ENCODE data around the gene CBR1. TPM values are rescaled to one million over a fixed set of nuclear protein-coding genes. Genes with fewer than 3 reads are reported as not detected.
A peak's percentile ranks its signal among the peaks of the same experiment; 100 is the strongest.

The CBR1 gene
- total and polyA plus RNA-seq, 4 donors: 36.1 to 158 (median 74.4) TPM

DNA sequence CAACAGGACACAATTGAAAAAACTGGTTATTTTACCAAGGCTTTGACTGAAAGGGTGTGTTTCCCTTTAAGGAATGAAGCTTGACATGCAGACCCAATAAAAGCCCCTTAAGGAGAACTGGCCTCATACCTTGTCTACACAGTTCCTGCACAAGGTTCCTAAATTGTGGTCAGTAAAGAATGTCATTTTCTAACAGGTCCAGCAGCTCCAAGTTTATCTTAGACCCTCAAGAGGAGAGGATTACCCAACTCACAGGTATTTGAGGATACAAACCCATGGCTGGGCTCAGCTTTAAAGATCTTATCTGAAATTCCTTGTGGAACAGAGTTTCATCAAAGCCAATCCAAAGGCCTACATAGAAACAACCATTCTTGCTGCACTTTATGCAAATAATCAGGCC is 33.6 kb downstream of the CBR1 start:
- H3K36me3 ChIP-seq (ENCODE audit: control insufficient read depth in 4 of 4, insufficient read depth in 4 of 4, low read length in 4 of 4): no peaks in the 10 kb centered on the region
- TF ChIP-seq CTCF (IDR thresholded peaks at IDR 0.05; ENCODE audit: control extremely low read depth, extremely low read depth): no peak
- H3K9ac ChIP-seq (ENCODE audit: insufficient read depth in 1 of 2, low read length in 2 of 2): no peak overlapping the region
- no peaks in the 10 kb centered on the region for H3K9me3 ChIP-seq (ENCODE audit: control insufficient read depth in 4 of 4, insufficient read depth in 3 of 4, low read length in 3 of 4)
- ATAC-seq (ENCODE audit: insufficient read depth, low FRiP score) (no peak), DNase-seq (no peak)
- peaks cover 0 to 14% (median 4%) of the 10 kb centered on the region in 3 donors for H3K27me3 ChIP-seq (ENCODE audit: control insufficient read depth in 3 of 3, insufficient read depth in 3 of 3, low read length in 2 of 3)
- H3K4me3 ChIP-seq: no peak overlapping the region
- H3K4me1 ChIP-seq (ENCODE audit: control insufficient read depth in 5 of 5, insufficient read depth in 5 of 5, low read length in 5 of 5): peaks cover 0 to 13% (median 5%) of the 10 kb centered on the region in 5 donors
- H3K27ac ChIP-seq (ENCODE audit: low read depth in 1 of 2, low read length in 1 of 2): no peak overlapping the region

DNA sequence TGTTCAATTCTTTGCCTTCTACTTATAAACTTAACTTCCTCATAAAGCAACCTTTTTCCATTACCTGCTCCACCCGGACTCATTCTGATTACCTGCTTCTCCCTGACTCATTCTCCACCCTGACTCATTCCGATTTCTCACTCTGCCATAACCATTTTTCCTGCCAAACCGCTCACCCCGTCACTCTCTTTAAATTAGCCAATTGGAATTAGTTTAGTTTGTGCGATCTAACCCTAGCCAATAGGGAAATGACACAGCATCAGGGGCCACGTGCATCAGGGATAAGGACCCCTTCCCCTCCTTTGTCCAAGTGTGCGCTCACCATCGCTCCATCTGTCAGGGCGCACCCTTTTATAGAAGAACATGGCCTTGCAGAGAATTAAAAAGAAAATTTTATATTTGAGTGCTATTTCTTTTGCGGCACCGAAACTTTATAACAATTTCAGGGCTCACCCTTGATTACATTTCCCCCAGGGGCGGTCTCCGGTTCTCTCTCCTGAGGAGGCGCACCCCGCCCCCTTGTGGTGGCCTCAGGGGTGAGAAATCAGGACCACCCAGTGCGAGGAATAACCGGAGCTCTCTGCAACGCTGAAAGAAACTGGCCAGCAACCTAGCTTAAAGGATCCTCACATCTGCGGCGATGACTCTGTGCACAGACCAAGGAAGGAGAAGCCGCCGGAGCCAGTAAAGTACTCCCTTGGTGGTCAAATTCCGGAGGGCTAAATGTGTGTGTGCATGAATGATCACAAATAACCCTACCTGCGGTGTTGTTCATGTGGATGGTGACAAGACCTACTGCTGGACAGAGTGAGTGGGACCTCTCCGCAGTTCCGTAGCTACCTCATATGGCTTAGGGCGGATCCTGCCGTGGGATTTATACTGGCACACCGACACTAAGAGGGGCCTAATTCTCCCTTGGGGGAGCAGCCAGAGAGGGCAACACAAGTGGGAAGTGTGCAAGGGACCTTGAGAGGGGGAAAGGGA is 34.8 kb downstream of the CBR1 start:
- H3K9ac ChIP-seq (ENCODE audit: insufficient read depth in 1 of 2, low read length in 2 of 2): no peak overlapping the region
- peaks cover 0 to 13% (median 5%) of the 10 kb centered on the region in 5 donors for H3K4me1 ChIP-seq (ENCODE audit: control insufficient read depth in 5 of 5, insufficient read depth in 5 of 5, low read length in 5 of 5)
- ATAC-seq (ENCODE audit: insufficient read depth, low FRiP score) (no peak), DNase-seq (peak; percentile 80 to 83 (median 81))
- WGBS, 2 donors: 31 to 38% methylated on average over 29 of the region's 29 CpGs
- peaks cover 0 to 13% (median 4%) of the 10 kb centered on the region in 3 donors for H3K27me3 ChIP-seq (ENCODE audit: control insufficient read depth in 3 of 3, insufficient read depth in 3 of 3, low read length in 2 of 3)
- no peaks in the 10 kb centered on the region for H3K9me3 ChIP-seq (ENCODE audit: control insufficient read depth in 4 of 4, insufficient read depth in 3 of 4, low read length in 3 of 4)
- no peaks in the 10 kb centered on the region for H3K36me3 ChIP-seq (ENCODE audit: control insufficient read depth in 4 of 4, insufficient read depth in 4 of 4, low read length in 4 of 4)
- no peak for TF ChIP-seq CTCF (IDR thresholded peaks at IDR 0.05; ENCODE audit: control extremely low read depth, extremely low read depth)
- no peak overlapping the region for H3K27ac ChIP-seq (ENCODE audit: low read depth in 1 of 2, low read length in 1 of 2)
- H3K4me3 ChIP-seq: no peak overlapping the region

DNA sequence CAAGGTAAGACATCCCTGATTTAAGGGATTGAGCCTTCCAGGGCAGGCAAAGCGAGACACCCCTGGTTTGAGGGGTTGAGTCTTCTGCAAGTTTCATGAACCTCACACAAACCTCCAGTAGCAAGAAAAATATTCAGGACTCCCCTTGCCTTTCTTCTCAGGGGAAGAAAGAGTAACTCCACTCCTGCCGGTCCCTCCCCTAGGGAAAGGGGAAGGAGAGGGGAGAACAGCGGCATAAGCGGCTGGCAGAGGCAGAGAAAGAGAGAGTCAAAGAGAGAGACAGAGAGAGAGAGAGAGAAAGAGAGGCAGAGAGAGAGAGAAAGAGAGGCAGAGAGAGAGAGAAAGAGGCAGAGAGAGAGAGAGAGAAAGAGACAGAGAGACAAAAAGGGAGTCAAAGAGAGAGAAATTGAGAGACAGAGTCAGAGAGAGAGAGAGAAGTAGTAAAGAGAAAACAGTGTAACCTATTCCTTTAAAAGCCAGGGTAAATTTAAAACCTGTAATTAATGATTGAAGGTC is 35.6 kb downstream of the CBR1 start:
- no peak for TF ChIP-seq CTCF (IDR thresholded peaks at IDR 0.05; ENCODE audit: control extremely low read depth, extremely low read depth)
- WGBS, 2 donors: 74 to 78% methylated on average over 4 of the region's 4 CpGs

More for the DNA sequence above, 35.6 kb downstream of the CBR1 start:
- Histone ChIP-seq H3K9me3 (ENCODE audit: control insufficient read depth in 4 of 4, insufficient read depth in 3 of 4, low read length in 3 of 4) (no peaks in the 10 kb centered on the region), H3K4me3 (no peak overlapping the region), H3K27ac (ENCODE audit: low read depth in 1 of 2, low read length in 1 of 2) (no peak overlapping the region), H3K4me1 (ENCODE audit: control insufficient read depth in 5 of 5, insufficient read depth in 5 of 5, low read length in 5 of 5) (peaks cover 0 to 13% (median 5%) of the 10 kb centered on the region in 5 donors), H3K36me3 (ENCODE audit: control insufficient read depth in 4 of 4, insufficient read depth in 4 of 4, low read length in 4 of 4) (no peaks in the 10 kb centered on the region), H3K9ac (ENCODE audit: insufficient read depth in 1 of 2, low read length in 2 of 2) (no peak overlapping the region), H3K27me3 (ENCODE audit: control insufficient read depth in 3 of 3, insufficient read depth in 3 of 3, low read length in 2 of 3) (peaks cover 0 to 13% (median 4%) of the 10 kb centered on the region in 3 donors)
- DNase-seq (no peak), ATAC-seq (ENCODE audit: insufficient read depth, low FRiP score) (no peak)
